Esophagus squamous epithelium (tissue), 5 donors: ENCODE measurements around the gene P2RX6. TPM values are rescaled to one million over a fixed set of nuclear protein-coding genes. Genes with fewer than 3 reads are reported as not detected.
A peak's percentile ranks its signal among the peaks of the same experiment; 100 is the strongest.

Experiments used
- DNase-seq: peaks from one replicate; lab custom pipeline; 2025; lab: John Stamatoyannopoulos, UW
- H3K27ac ChIP-seq, 4 donors: fragments of 200-600 bp; sonication (generic); one replicate each; pipeline ENCODE4 v1.5.1; 2016 to 2019; ENCODE audit warnings: mild to moderate bottlenecking in 1 of 4
- H3K27me3 ChIP-seq, 4 donors: fragments of 200-600 bp; sonication (generic); 1 replicate in 3 of 4; 2 replicates in 1 of 4; pipeline versions ENCODE4 v1.5.1 to v1.6.0; 2017 to 2021; ENCODE audit warnings: antibody characterized with exemption in 1 of 4
- H3K36me3 ChIP-seq, 3 donors: fragments of 200-600 bp; sonication (generic); one replicate each; pipeline ENCODE4 v1.5.1; 2016 to 2019
- H3K4me1 ChIP-seq, 3 donors: fragments of 200-600 bp; sonication (generic); one replicate each; pipeline ENCODE4 v1.5.1; 2017 to 2019
- H3K4me3 ChIP-seq, 4 donors: fragments of 200-600 bp; sonication (generic); 1 replicate in 3 of 4; 2 replicates in 1 of 4; pipeline ENCODE4 v1.5.1; 2016 to 2019; ENCODE audit warnings: mild to moderate bottlenecking in 2 of 4, moderate library complexity in 1 of 4
- H3K9me3 ChIP-seq, 3 donors: fragments of 200-600 bp; sonication (generic); one replicate each; pipeline ENCODE4 v1.5.1; 2016 to 2019
- POLR2A ChIP-seq, 4 donors: fragments of 450-650 bp; IDR thresholded peaks; one replicate each; pipeline ENCODE4 v1.6.1; 2017; ENCODE audit warnings: antibody characterized with exemption in 4 of 4, mild to moderate bottlenecking in 4 of 4, moderate library complexity in 3 of 4
- WGBS, 2 donors: methylation state at CpG; one replicate each; pipeline ENCODE4 v1.1.5; 2018; 5-methylcytosine and 5-hydroxymethylcytosine counted together
- intact Hi-C: fragments of 100-400 bp; cut with DNase I; formaldehyde crosslinking; loops from one replicate; pipeline ENCODE4 v1.15.0; 2022
- total RNA-seq, 4 donors: library from RNA; depleted of rRNA; stranded (reverse); fragments of >200 nt; gene quantifications; one replicate each; pipeline ENCODE4 v1.1.0, GENCODE V29; 2016
- TF ChIP-seq, protein P1 (sequence below), 6 experiments: fragments of 450-650 bp in 4 of 6; fragments of 200-600 bp in 2 of 6; sonication (generic) in 2 of 6; IDR thresholded peaks; one replicate each; pipeline ENCODE4 v1.5.1; 2016 to 2019; ENCODE audit warnings: antibody characterized with exemption in 6 of 6, mild to moderate bottlenecking in 4 of 6, moderate library complexity in 4 of 6
- donor health status: DM: yes; HTN: yes; CAD: no.

The P2RX6 gene
- total RNA-seq, 4 donors from 2014 or later = 0.18 to 0.76 (median 0.50) TPM; not detected in 1

DNA sequence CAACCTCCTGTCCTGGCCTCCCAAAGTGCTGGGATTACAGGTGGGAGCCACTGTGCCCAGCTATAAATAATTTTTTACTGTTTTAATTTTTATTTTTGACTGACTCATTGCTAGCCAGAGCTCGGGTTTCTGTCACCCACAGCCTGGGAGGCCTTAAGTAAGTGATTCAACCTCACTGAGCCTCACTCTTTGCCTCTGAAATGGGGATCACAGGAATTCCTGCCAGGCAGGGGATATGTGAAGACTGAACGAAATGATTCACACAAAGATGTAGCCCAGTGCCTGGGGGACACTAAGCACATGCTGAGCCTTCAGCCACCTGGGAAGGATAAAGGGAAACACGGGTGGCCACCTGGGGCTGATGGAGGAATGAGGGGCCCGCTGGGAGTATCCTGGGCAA, 27.0 kb downstream of the P2RX6 start:
- intact Hi-C loops = no loop called here
- Histone ChIP-seq H3K27me3 (peaks cover 0 to 4% (median 0%) of the 10 kb centered on the region in 4 donors), H3K36me3 (no peaks in the 10 kb centered on the region), H3K4me1 (peaks cover 15 to 48% (median 23%) of the 10 kb centered on the region in 3 donors), H3K27ac (peak overlapping the region in 3 of 4 donors; percentile 38 to 65 (median 54)), H3K4me3 (no peak overlapping the region), H3K9me3 (no peaks in the 10 kb centered on the region)
- no peak for TF ChIP-seq POLR2A (IDR thresholded peaks at IDR 0.05)
- TF ChIP-seq, protein P1, sequence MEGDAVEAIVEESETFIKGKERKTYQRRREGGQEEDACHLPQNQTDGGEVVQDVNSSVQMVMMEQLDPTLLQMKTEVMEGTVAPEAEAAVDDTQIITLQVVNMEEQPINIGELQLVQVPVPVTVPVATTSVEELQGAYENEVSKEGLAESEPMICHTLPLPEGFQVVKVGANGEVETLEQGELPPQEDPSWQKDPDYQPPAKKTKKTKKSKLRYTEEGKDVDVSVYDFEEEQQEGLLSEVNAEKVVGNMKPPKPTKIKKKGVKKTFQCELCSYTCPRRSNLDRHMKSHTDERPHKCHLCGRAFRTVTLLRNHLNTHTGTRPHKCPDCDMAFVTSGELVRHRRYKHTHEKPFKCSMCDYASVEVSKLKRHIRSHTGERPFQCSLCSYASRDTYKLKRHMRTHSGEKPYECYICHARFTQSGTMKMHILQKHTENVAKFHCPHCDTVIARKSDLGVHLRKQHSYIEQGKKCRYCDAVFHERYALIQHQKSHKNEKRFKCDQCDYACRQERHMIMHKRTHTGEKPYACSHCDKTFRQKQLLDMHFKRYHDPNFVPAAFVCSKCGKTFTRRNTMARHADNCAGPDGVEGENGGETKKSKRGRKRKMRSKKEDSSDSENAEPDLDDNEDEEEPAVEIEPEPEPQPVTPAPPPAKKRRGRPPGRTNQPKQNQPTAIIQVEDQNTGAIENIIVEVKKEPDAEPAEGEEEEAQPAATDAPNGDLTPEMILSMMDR (IDR thresholded peaks at IDR 0.05) = no peak
- WGBS, 2 donors = 57 to 71% methylated on average over 1 to 3 of the region's 4 CpGs
- DNase-seq = no peak

DNA sequence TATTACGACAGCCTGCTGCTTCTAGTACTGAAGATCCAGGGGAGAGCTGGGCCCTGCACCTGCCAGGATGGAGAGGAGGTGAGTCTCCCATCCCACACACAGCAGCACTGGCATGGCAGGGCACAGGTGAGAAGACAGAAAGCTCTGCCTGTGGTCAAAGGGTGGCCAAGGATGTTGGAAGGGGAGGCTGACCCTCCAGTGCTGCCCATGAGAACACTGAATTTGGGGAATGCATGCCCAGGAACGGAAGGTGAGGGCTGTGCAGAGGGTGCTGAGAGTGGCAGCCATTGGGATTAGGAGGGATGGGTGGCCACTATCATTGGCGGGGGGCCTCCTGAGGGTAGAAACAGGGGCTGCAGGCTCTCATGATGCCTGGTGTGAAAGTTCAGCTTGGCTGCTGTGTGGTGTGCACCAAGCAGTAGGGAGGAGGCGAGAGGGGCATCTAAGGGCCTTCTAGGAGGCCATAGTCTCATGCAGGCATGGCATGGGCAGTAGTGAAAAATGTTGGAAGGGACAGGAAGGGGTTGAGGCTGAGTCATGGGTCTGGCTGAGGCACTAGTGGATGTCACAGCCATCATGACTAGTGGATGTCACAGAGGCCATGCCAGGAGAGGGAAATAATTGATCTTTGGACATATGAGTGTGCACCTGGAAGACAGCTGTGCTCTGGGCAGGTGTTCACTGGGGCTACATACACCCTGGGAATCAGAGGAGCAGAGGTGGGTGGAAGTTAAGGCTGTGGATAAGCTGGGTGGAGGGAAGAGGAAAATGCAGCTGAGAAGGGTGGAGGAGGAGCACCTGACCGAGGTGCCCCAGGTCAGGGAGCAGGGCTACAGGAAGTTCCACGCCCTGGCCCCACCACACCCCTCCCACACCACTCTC, 28.3 kb downstream of the P2RX6 start:
- Histone ChIP-seq H3K36me3 (no peaks in the 10 kb centered on the region), H3K4me1 (peaks cover 15 to 43% (median 20%) of the 10 kb centered on the region in 3 donors), H3K27me3 (peaks cover 0 to 4% (median 0%) of the 10 kb centered on the region in 4 donors), H3K9me3 (no peaks in the 10 kb centered on the region), H3K4me3 (no peak overlapping the region), H3K27ac (peak overlapping the region in 3 of 4 donors; percentile 5 to 65 (median 38))
- WGBS, 2 donors = 68 to 81% methylated on average over 4 to 6 of the region's 6 CpGs
- intact Hi-C loops = no loop called here
- TF ChIP-seq, protein P1 (IDR thresholded peaks at IDR 0.05) = no peak
- no peak for TF ChIP-seq POLR2A (IDR thresholded peaks at IDR 0.05)
- DNase-seq = no peak

DNA sequence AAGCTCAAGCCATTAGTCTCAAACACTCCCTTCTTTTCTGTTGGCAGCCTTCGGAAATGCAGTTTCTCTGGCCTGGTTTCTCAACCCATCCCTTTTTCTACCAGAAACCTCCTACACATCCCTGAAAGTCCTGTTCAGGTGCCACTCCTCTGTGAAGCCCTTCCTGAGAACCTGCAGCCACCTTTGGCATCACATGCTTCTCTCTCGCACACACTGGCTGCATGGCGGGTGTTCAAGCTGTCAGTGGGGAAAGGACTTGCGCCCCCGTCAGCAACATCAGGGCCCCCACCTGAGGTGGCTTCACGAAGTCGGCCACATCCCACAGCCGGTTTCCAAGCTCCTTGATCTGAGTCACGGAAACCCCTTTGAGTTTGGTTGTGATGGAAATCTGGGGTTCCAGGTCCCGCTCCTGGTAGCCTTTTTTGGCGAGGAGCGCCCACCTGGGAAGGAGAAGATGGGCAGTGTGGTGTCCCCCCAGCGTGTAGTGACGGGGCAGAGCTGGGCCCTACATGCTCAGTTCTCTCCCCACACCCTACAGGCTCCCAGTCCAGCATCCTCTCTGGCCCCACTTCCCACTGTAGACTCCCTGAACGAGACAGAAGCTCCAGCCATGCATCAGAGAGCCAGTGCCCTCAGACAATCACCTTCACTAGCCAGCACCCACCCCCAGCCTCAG, 29.0 kb downstream of the P2RX6 start:
- H3K27ac ChIP-seq = peak overlapping the region; percentile 49 to 70 (median 63)

DNA sequence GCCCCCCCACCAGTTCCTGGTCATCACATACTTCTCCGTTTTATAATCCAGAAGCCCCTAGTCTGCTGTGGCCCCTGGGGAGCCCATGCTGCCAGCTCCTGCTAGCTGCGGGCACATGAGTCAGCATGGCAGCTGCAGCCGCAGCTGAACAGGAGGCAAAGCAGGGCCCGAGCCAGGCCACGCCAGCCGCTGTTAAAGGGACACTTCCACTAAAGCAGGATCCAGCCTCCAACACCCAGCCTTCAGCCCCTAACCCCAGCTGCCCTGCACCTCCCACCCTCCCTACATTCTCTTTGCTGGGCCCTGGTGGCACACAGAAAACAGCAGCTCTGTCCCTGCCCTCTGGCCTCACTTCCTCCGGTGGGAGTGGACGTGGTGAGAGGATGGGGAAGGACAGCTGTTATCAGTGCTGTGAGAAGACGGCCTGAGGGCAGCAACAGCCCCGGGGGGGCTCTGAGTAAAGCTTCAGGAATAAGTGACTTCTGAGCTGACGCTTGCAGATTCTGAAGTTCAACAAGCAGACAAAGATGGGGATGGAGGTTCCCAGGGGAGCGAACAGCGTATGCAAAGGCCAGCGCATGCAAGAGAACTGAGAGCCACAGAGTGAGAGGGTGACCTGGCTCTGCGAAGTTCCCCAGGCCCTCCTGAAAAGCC, 30.1 kb downstream of the P2RX6 start:
- intact Hi-C loops = no loop called here
- Histone ChIP-seq H3K27me3 (peaks cover 0 to 4% (median 0%) of the 10 kb centered on the region in 4 donors), H3K9me3 (no peaks in the 10 kb centered on the region), H3K4me3 (peak overlapping the region; percentile 23 to 62 (median 37)), H3K27ac (peak overlapping the region in 3 of 4 donors; percentile 61 to 70 (median 65)), H3K36me3 (no peaks in the 10 kb centered on the region), H3K4me1 (peaks cover 15 to 38% (median 20%) of the 10 kb centered on the region in 3 donors)
- TF ChIP-seq POLR2A (IDR thresholded peaks at IDR 0.05) = no peak
- TF ChIP-seq, protein P1 (IDR thresholded peaks at IDR 0.05) = no peak
- DNase-seq = no peak
- 0 to 8% methylated on average over 5 to 7 of the region's 15 CpGs for WGBS, 2 donors

More for the DNA sequence above, 29.0 kb downstream of the P2RX6 start:
- H3K27me3 ChIP-seq = peaks cover 0 to 4% (median 0%) of the 10 kb centered on the region in 4 donors
- no peaks in the 10 kb centered on the region for H3K9me3 ChIP-seq
- TF ChIP-seq, protein P1 (IDR thresholded peaks at IDR 0.05) = peak in 1 of 6 experiments; percentile 8
- TF ChIP-seq POLR2A (IDR thresholded peaks at IDR 0.05) = no peak
- no peak for DNase-seq
- 80 to 91% methylated on average over 3 to 9 of the region's 15 CpGs for WGBS, 2 donors
- no peaks in the 10 kb centered on the region for H3K36me3 ChIP-seq
- intact Hi-C loops = no loop called here
- H3K4me3 ChIP-seq = peak overlapping the region in 3 of 4 donors; percentile 23 to 39 (median 35)
- peaks cover 15 to 38% (median 20%) of the 10 kb centered on the region in 3 donors for H3K4me1 ChIP-seq
